Activated naive CD4-positive, alpha-beta T cell treated with anti-CD3 and anti-CD28 coated beads, Interleukin-2, amount 50 U/mL, for 24 hours (primary cell): Measurements from ENCODE around the gene PXN.

ENCODE experiments used
- H3K27ac Mint-ChIP-seq: one replicate; pipeline ENCODE4 v1.8.0; 2021; ENCODE audit warnings: mild to moderate bottlenecking, mixed read lengths
- H3K27me3 Mint-ChIP-seq: one replicate; pipeline ENCODE4 v1.8.0; 2021; ENCODE audit warnings: mixed read lengths
- H3K36me3 Mint-ChIP-seq: one replicate; pipeline ENCODE4 v1.8.0; 2021; ENCODE audit warnings: mixed read lengths
- H3K4me1 Mint-ChIP-seq: one replicate; pipeline ENCODE4 v1.8.0; 2021; ENCODE audit warnings: mixed read lengths
- H3K4me3 Mint-ChIP-seq: one replicate; pipeline ENCODE4 v1.8.0; 2021; ENCODE audit warnings: mild to moderate bottlenecking, mixed read lengths
- H3K9me3 Mint-ChIP-seq: one replicate; pipeline ENCODE4 v1.8.0; 2021; ENCODE audit warnings: mixed read lengths

Gene PXN

GRCh38 chr12:120265473-120266179 lies at the start of gene PXN:
Gene PXN (minus strand): TSS chr12:120265730. CDS start chr12:120265629, 101 bp downstream.
- Mint-ChIP-seq H3K9me3 (no peaks in the 10 kb centered on the region), H3K4me1 (peaks cover 41% of the 10 kb centered on the region), H3K27me3 (no peaks in the 10 kb centered on the region), H3K36me3 (peaks cover 2% of the 10 kb centered on the region), H3K27ac (peak within 1 kb of the TSS; percentile 93), H3K4me3 (peak within 1 kb of the TSS; percentile 93)

GRCh38 chr12:120314220-120314619 lies 48.7 kb upstream of the PXN start:
- no peaks in the 10 kb centered on the region for H3K9me3 Mint-ChIP-seq
- no peaks in the 10 kb centered on the region for H3K36me3 Mint-ChIP-seq
- H3K27ac Mint-ChIP-seq: no peak overlapping the region
- peaks cover 15% of the 10 kb centered on the region for H3K4me1 Mint-ChIP-seq
- no peak overlapping the region for H3K4me3 Mint-ChIP-seq
- no peaks in the 10 kb centered on the region for H3K27me3 Mint-ChIP-seq

- Mint-ChIP-seq H3K9me3 (no peaks in the 10 kb centered on the region), H3K4me3 (peak within 1 kb of the TSS; percentile 95), H3K27ac (peak within 1 kb of the TSS; percentile 91), H3K4me1 (peaks cover 9% of the 10 kb centered on the region), H3K36me3 (no peaks in the 10 kb centered on the region), H3K27me3 (no peaks in the 10 kb centered on the region)
Measured at GRCh38 chr12:120301962-120302815, 36.7 kb upstream of the PXN start, which contains the start of gene SIRT4. Gene SIRT4 (plus strand): TSS chr12:120302321. CDS start chr12:120303562, 1,241 bp downstream.

- no peaks in the 10 kb centered on the region for H3K27me3 Mint-ChIP-seq
- H3K9me3 Mint-ChIP-seq: no peaks in the 10 kb centered on the region
- H3K4me3 Mint-ChIP-seq: no peak within 1 kb of the TSS
- H3K36me3 Mint-ChIP-seq: no peaks in the 10 kb centered on the region
- H3K4me1 Mint-ChIP-seq: peaks cover 11% of the 10 kb centered on the region
- H3K27ac Mint-ChIP-seq: no peak within 1 kb of the TSS
Measured at GRCh38 chr12:120292661-120293531, 27.4 kb upstream of the PXN start, which contains the start of gene RNU4-1. Gene RNU4-1 (minus strand): TSS chr12:120293237.

GRCh38 chr12:120292411-120292660 lies 26.8 kb upstream of the PXN start:
- H3K27ac Mint-ChIP-seq: no peak overlapping the region

GRCh38 chr12:120290609-120291305 lies 25.2 kb upstream of the PXN start:
- Mint-ChIP-seq H3K4me1 (peaks cover 11% of the 10 kb centered on the region), H3K4me3 (peak overlapping the region; percentile 49), H3K36me3 (no peaks in the 10 kb centered on the region), H3K27ac (peak overlapping the region; percentile 46), H3K9me3 (no peaks in the 10 kb centered on the region), H3K27me3 (no peaks in the 10 kb centered on the region)

More at GRCh38 chr12:120292411-120292660, 26.8 kb upstream of the PXN start:
- Mint-ChIP-seq H3K27me3 (no peaks in the 10 kb centered on the region), H3K36me3 (no peaks in the 10 kb centered on the region), H3K9me3 (no peaks in the 10 kb centered on the region), H3K4me3 (no peak overlapping the region), H3K4me1 (peaks cover 11% of the 10 kb centered on the region)

GRCh38 chr12:120287491-120287890 lies 22.0 kb upstream of the PXN start:
- no peak overlapping the region for H3K4me3 Mint-ChIP-seq
- no peaks in the 10 kb centered on the region for H3K36me3 Mint-ChIP-seq
- no peak overlapping the region for H3K27ac Mint-ChIP-seq
- H3K4me1 Mint-ChIP-seq: peaks cover 11% of the 10 kb centered on the region
- no peaks in the 10 kb centered on the region for H3K27me3 Mint-ChIP-seq
- H3K9me3 Mint-ChIP-seq: no peaks in the 10 kb centered on the region

- Mint-ChIP-seq H3K4me3 (no peak overlapping the region), H3K9me3 (no peaks in the 10 kb centered on the region), H3K36me3 (no peaks in the 10 kb centered on the region), H3K27me3 (no peaks in the 10 kb centered on the region), H3K4me1 (peaks cover 11% of the 10 kb centered on the region), H3K27ac (no peak overlapping the region)
Measured at GRCh38 chr12:120286768-120287490, 21.4 kb upstream of the PXN start.

- no peak overlapping the region for H3K4me3 Mint-ChIP-seq
- no peaks in the 10 kb centered on the region for H3K4me1 Mint-ChIP-seq
- H3K27me3 Mint-ChIP-seq: no peaks in the 10 kb centered on the region
- no peak overlapping the region for H3K27ac Mint-ChIP-seq
- H3K9me3 Mint-ChIP-seq: no peaks in the 10 kb centered on the region
- H3K36me3 Mint-ChIP-seq: no peaks in the 10 kb centered on the region
Measured at GRCh38 chr12:120284381-120284780, 18.9 kb upstream of the PXN start.

GRCh38 chr12:120283318-120283717 lies 17.8 kb upstream of the PXN start:
- Mint-ChIP-seq H3K4me1 (no peaks in the 10 kb centered on the region), H3K36me3 (no peaks in the 10 kb centered on the region), H3K27ac (no peak overlapping the region), H3K4me3 (no peak overlapping the region), H3K9me3 (no peaks in the 10 kb centered on the region), H3K27me3 (no peaks in the 10 kb centered on the region)

- no peaks in the 10 kb centered on the region for H3K4me1 Mint-ChIP-seq
- no peaks in the 10 kb centered on the region for H3K9me3 Mint-ChIP-seq
- no peaks in the 10 kb centered on the region for H3K27me3 Mint-ChIP-seq
- no peak overlapping the region for H3K4me3 Mint-ChIP-seq
- H3K27ac Mint-ChIP-seq: no peak overlapping the region
- H3K36me3 Mint-ChIP-seq: no peaks in the 10 kb centered on the region
Measured at GRCh38 chr12:120278137-120279069, 12.9 kb upstream of the PXN start.

- Mint-ChIP-seq H3K36me3 (no peaks in the 10 kb centered on the region), H3K27me3 (no peaks in the 10 kb centered on the region), H3K4me3 (no peak overlapping the region), H3K9me3 (no peaks in the 10 kb centered on the region), H3K4me1 (no peaks in the 10 kb centered on the region), H3K27ac (no peak overlapping the region)
Measured at GRCh38 chr12:120276734-120277133, 11.2 kb upstream of the PXN start.

GRCh38 chr12:120267736-120268135 lies 2.2 kb upstream of the PXN start:
- peaks cover 19% of the 10 kb centered on the region for H3K4me1 Mint-ChIP-seq
- H3K9me3 Mint-ChIP-seq: no peaks in the 10 kb centered on the region
- no peaks in the 10 kb centered on the region for H3K27me3 Mint-ChIP-seq
- H3K27ac Mint-ChIP-seq: no peak overlapping the region
- peaks cover 2% of the 10 kb centered on the region for H3K36me3 Mint-ChIP-seq
- H3K4me3 Mint-ChIP-seq: no peak overlapping the region
